Fibroblast of skin of right biceps (primary cell): ENCODE data around the gene IL12RB1.
"Not testable (repeated sequence)": the region's sequence is repeated elsewhere in the genome, so short reads cannot be mapped to it uniquely, and the experiment has no call there.

Experiments used
- DNase-seq: peaks from one replicate; pipeline ENCODE4 v3.0.0-alpha.2; 2013

The IL12RB1 gene

GRCh38 chr19:18110609-18111232 is 24.0 kb upstream of the IL12RB1 start:
- no peak for DNase-seq

GRCh38 chr19:18109733-18110608 is 23.2 kb upstream of the IL12RB1 start:
- no peak for DNase-seq

- DNase-seq, result no peak
Measured at GRCh38 chr19:18109341-18109732, 22.6 kb upstream of the IL12RB1 start.

GRCh38 chr19:18108897-18109296 is 22.2 kb upstream of the IL12RB1 start:
- no peak for DNase-seq

GRCh38 chr19:18107235-18107634 is 20.5 kb upstream of the IL12RB1 start:
- DNase-seq, result no peak

GRCh38 chr19:18105259-18105658 is 18.5 kb upstream of the IL12RB1 start:
- not testable (repeated sequence) for DNase-seq

- DNase-seq, result no peak
Measured at GRCh38 chr19:18104793-18105131, 18.0 kb upstream of the IL12RB1 start.

- DNase-seq, result no peak
Measured at GRCh38 chr19:18102916-18103542, 16.3 kb upstream of the IL12RB1 start.

- no peak for DNase-seq
Measured at GRCh38 chr19:18101268-18101667, 14.5 kb upstream of the IL12RB1 start.

GRCh38 chr19:18100710-18101109 is 14.0 kb upstream of the IL12RB1 start:
- DNase-seq, result no peak

DNA sequence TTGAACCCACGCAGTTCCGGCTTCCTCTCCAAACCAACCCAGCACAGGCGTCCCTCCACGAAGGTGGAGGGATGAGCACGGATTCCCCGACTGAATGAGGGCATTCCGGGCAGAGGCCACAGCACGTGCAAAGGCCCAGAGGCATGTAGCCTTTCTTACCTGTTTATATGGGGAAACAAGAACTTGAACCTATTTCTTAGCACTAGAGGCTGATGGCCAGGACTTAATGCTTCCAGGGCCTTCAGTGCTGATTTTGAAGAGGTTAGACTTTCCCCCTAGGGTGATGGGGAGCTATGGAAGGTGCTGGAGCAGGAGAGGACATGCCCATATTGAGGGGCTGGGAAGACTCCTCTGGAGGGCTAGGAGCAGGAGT is 12.9 kb upstream of the IL12RB1 start:
- no peak for DNase-seq

- DNase-seq, result no peak
Measured at GRCh38 chr19:18098891-18099622, 12.3 kb upstream of the IL12RB1 start.

- no peak for DNase-seq
Measured at GRCh38 chr19:18097993-18098890, 11.5 kb upstream of the IL12RB1 start.

GRCh38 chr19:18097217-18097992 is 10.7 kb upstream of the IL12RB1 start, which contains the start of gene MAST3:
Gene MAST3, plus strand, starts transcription at chr19:18097778. Its CDS starts 15 bp downstream, at chr19:18097793.
- peak; percentile 74 for DNase-seq

DNA sequence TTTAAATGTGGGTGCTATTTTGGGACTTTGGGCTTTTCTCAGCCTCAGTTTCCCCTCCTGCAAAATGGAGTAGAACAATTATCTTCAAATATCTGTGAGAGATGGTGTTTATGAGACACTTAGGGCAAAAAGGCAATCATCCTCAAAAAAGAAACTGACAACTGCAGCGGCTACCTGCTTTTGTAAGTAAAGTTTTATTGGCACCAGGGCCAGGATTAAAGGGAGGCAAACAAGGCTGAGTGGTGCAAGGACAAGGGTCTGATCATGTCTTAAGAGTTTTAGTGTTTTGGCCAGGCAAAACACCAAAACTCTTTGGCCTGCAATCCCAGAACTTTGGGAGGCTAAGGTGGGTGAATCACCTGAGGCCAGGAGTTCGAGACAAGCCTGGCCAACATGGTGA is 9.5 kb upstream of the IL12RB1 start:
- DNase-seq, result no peak

GRCh38 chr19:18093439-18094161 is 6.9 kb upstream of the IL12RB1 start:
- DNase-seq, result peak; percentile 38

DNA sequence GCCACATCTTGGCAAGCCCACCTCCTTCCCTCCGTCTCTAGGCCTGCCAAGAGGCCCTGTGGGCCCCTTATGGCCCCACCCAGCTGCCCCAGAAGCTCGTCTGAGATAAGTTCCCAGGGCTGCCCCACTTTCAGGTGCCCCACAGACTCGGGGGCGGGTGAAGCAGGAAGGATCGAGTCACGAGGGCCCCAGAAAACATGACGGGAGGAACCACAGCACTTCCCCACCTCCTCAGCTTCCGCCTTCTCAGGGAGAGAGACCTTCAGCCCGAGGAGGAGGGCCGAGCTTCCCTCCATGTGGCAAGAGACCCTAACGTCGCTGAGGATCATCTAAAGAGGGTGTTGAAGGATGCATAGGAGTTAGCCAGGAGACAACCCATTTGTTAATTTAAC is 4.5 kb upstream of the IL12RB1 start:
- DNase-seq, result no peak

DNA sequence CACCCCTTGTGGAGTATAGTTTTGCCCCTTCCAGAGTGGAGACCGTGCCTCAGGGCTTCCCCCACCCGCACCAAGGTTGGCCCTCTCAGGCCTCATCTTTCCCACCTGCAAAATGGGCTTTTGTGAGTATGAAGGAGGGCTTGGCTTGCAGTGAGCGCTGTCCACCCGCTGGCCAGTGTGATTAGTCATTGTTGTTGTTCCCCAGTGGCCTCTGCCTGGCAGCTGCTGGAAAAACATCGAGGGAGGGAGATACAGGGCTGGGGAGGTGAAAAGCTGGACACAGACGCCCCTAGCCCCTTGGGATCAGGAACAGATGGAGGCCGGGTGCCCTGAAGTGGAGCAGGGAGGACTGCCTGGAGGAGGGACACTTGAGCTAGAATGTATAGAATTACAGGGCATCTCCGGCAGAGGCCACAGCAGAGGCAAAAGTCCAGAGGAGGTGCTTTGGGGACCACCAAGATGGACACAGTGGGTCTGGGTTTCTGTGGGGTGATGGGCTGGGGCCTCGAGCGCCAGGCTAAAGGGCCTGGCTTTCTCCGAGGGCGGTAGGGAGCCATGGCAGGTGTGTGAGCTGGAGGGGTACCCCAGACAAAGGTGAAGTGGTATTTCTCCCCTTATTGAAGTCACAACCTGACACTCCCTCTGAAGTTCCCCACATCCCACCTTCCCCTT is 3.9 kb upstream of the IL12RB1 start:
- DNase-seq, result no peak

DNA sequence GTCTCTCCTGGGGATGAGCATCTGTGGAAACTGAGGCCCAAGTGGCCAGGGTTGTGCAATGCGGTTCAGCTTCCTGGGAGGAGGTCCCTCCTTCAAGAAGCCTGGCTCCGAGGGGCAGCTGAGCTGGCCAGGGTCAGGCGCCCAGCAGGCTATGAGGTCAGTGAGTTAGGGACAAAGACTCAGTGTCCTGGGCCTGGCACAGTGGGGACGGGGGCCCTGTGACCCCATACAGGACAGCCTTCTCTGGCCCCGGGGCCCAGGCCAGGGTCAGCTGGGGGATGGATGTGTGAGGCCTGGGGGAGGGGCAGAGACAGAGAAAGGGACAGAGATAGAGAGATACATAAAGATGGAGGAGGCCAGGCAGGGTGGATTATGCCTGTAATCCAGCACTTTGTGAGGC is 3.0 kb upstream of the IL12RB1 start:
- no peak for DNase-seq

GRCh38 chr19:18089096-18089541 is 2.4 kb upstream of the IL12RB1 start:
- not testable (repeated sequence) for DNase-seq
